RWPE2 (cell line): ENCODE data around the gene NAPG.

Experiments
- ATAC-seq: fragments of 200-7000 bp; cut with Tn5 transposase; 3 replicates; pipeline ENCODE4 v1.9.1; 2021; ENCODE audit warnings: low read depth
- DNase-seq: peaks from one replicate; pipeline ENCODE4 v3.0.0-alpha.2; 2020; ENCODE audit warnings: low spot score
- H3K27ac ChIP-seq: fragments of 450-650 bp; 2 replicates; pipeline ENCODE4 v1.5.1; 2017; ENCODE audit warnings: mild to moderate bottlenecking; ENCODE audit not compliant: poor library complexity, severe bottlenecking
- H3K27me3 ChIP-seq: fragments of 250-450 bp; sonication (Bioruptor Pico); 2 replicates; pipeline ENCODE4 v1.5.1; 2021; ENCODE audit warnings: mild to moderate bottlenecking, moderate library complexity; ENCODE audit not compliant: insufficient read depth, poor library complexity, severe bottlenecking
- H3K36me3 ChIP-seq: fragments of 250-450 bp; sonication (Bioruptor Pico); 2 replicates; pipeline ENCODE4 v1.5.1; 2020; ENCODE audit warnings: low read depth, mild to moderate bottlenecking, moderate library complexity
- H3K4me1 ChIP-seq: fragments of 250-450 bp; sonication (Bioruptor Pico); 2 replicates; pipeline ENCODE4 v1.5.1; 2021; ENCODE audit warnings: mild to moderate bottlenecking, moderate library complexity; ENCODE audit not compliant: insufficient read depth, poor library complexity, severe bottlenecking
- H3K4me3 ChIP-seq: fragments of 250-450 bp; sonication (Bioruptor Pico); 2 replicates; pipeline ENCODE4 v1.5.1; 2021; ENCODE audit warnings: mild to moderate bottlenecking, moderate library complexity; ENCODE audit not compliant: severe bottlenecking
- H3K9me3 ChIP-seq: fragments of 250-450 bp; sonication (Bioruptor Pico); 2 replicates; pipeline ENCODE4 v1.5.1; 2021; ENCODE audit warnings: mild to moderate bottlenecking, moderate library complexity; ENCODE audit not compliant: severe bottlenecking
- TF ChIP-seq, protein P1 (sequence below): fragments of 450-650 bp; IDR thresholded peaks from one replicate; pipeline ENCODE4 v1.5.1; 2017; ENCODE audit warnings: mild to moderate bottlenecking, moderate library complexity; ENCODE audit not compliant: poor library complexity, severe bottlenecking

NAPG gene

DNA sequence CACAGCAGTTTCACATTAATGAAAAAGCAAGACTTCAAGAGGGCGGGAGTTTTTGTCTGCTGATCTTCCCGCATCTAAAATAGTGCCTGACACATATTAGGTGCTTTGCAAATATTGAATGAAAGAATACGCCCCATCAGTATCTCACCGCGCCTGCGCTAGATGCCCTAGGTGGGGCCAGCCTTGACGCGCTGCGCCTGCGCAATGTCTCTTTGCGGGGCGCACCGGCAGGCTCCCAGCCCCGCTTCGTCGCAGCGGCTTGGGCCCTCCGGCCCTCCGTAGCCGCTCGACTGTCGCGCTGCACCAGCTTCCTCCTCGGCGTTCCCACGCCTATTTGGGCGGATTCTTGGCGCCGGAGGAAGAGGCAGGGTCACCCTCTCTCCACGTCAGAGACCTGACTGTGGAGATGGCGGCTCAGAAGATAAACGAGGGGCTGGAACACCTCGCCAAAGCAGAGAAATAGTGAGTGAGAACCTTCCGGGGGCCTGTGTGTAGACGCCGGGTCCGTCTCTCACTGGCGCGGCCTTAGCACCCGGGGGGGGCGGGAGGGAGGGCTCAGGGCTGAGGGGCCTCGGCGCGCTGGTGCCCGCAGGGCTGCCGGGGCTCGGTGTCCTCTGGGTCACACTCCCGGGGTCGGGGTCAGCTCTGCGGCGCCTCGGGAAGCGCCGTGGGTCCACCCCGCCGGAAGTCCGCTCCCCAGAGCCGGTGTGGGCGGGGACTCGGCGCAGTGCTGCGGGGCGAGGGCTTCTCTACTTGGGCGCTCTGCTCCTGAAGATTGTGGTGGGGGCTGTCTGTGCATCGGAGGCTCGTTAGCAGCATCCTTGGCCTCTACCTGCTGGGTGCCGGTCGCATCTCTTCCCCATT is at the start of gene NAPG:
Gene NAPG, plus strand, starts transcription at position 331 of the 864 bp plus-strand sequence. Its CDS starts 76 bp downstream, at position 407.
- Histone ChIP-seq H3K36me3 (peaks cover 3% of the 10 kb centered on the region; the same call in 1 of the 2 replicates), H3K27ac (peak within 1 kb of the TSS; percentile 64), H3K4me3 (peak within 1 kb of the TSS; percentile 59), H3K4me1 (peaks cover 11% of the 10 kb centered on the region), H3K9me3 (no peaks in the 10 kb centered on the region), H3K27me3 (no peaks in the 10 kb centered on the region)
- DNase-seq = peak; percentile 84
- ATAC-seq = peak; percentile 84
- TF ChIP-seq, protein P1, sequence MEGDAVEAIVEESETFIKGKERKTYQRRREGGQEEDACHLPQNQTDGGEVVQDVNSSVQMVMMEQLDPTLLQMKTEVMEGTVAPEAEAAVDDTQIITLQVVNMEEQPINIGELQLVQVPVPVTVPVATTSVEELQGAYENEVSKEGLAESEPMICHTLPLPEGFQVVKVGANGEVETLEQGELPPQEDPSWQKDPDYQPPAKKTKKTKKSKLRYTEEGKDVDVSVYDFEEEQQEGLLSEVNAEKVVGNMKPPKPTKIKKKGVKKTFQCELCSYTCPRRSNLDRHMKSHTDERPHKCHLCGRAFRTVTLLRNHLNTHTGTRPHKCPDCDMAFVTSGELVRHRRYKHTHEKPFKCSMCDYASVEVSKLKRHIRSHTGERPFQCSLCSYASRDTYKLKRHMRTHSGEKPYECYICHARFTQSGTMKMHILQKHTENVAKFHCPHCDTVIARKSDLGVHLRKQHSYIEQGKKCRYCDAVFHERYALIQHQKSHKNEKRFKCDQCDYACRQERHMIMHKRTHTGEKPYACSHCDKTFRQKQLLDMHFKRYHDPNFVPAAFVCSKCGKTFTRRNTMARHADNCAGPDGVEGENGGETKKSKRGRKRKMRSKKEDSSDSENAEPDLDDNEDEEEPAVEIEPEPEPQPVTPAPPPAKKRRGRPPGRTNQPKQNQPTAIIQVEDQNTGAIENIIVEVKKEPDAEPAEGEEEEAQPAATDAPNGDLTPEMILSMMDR = no peak

DNA sequence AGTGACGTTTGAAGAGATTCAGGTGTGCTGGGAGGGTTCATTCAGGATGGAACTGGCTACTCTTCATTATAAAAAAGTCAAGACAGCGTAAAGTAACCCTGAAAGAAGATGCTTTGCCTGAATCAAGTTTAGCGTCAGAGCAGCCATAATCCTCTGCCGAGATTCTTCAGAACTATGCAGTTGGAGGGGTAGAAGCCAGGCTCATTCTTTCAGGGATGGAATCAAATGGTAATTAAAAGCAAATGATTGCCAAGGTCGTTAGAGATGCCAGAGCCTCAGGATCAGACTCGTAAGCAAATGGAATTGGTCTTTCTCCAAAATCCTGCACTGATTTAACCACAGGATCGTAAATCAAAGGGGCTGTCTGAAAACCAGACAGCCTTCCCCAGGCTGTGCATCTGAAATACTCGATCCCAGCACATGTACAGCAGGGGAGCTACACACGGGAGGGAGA is 49.5 kb upstream of the NAPG start:
- DNase-seq (no peak), ATAC-seq (no peak)
- Histone ChIP-seq H3K36me3 (no peaks in the 10 kb centered on the region), H3K4me3 (no peak overlapping the region), H3K9me3 (no peaks in the 10 kb centered on the region), H3K27me3 (peaks cover 16% of the 10 kb centered on the region), H3K4me1 (no peaks in the 10 kb centered on the region), H3K27ac (no peak overlapping the region)
- TF ChIP-seq, protein P1 = no peak

DNA sequence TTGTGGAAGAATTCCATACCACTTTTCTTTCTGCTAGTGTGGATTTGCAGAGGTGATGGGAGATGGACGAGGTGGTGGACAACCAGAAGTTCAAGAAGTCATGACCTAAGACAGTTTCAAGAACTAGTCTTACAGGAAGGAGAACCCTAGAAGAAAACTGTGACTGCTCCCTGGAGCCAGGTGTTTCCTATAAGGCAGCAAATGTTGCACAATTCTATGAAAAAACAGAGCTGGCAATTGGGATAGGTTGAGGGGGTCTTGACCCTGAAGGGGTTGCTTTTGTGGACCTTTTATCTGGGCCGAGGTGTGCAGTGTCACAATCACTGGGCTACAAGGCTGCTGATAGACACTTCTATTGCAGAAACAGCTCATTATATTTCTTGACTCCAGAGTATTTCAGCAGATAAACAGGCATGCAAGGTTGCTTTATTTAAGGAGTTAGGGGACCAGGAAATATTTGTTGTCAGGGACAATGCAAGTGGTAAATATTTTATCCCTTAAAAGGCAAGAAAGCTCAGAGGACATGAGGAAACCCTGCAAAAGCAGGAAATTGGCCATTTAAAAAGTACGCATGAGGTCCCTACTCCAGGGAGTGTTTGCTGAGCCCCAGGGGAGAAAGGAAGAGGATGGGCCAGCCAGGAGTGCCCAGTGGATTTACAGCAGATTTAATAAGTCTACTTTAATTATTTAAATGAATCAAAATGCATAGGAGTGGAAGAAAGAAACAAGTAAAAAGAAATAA is 48.5 kb upstream of the NAPG start:
- H3K4me3 ChIP-seq = no peak overlapping the region
- no peaks in the 10 kb centered on the region for H3K4me1 ChIP-seq
- TF ChIP-seq, protein P1 = no peak
- no peak overlapping the region for H3K27ac ChIP-seq
- ATAC-seq = no peak
- no peaks in the 10 kb centered on the region for H3K36me3 ChIP-seq
- no peak for DNase-seq
- peaks cover 16% of the 10 kb centered on the region for H3K27me3 ChIP-seq
- no peaks in the 10 kb centered on the region for H3K9me3 ChIP-seq

DNA sequence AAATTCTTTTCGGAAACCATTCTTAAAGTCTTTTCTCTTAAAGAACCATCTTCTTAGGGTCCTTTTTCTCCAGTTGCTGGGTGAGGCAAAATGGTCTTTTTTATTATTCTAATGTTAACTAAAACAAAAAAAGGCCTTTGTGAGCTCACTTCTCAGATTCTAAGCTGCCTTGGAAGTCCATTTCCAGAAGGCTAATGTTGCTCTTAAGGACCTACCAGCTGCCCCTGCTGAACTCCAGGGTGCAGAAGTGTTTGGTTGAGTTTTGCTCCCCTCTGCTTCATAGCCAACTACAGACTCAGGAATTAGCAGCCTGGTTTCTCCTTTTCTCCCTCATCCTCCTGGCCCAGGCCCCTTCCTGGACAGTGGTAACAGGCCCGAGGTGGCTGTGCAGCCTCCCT is 48.0 kb upstream of the NAPG start:
- Histone ChIP-seq H3K36me3 (no peaks in the 10 kb centered on the region), H3K4me3 (no peak overlapping the region), H3K27ac (no peak overlapping the region), H3K4me1 (no peaks in the 10 kb centered on the region), H3K9me3 (no peaks in the 10 kb centered on the region), H3K27me3 (peaks cover 16% of the 10 kb centered on the region)
- no peak for ATAC-seq
- TF ChIP-seq, protein P1 = no peak
- no peak for DNase-seq
